VCaP (cell line): ENCODE data around the gene CD59.

Experiments
- H3K27ac ChIP-seq: fragments of 450-650 bp; 2 replicates; pipeline ENCODE4 v1.5.1; 2017
- TF ChIP-seq, protein P1 (sequence below): fragments of 450-650 bp; conservative IDR thresholded peaks from 2 replicates; pipeline ENCODE4 v1.5.1; 2017; ENCODE audit warnings: mild to moderate bottlenecking, moderate library complexity

The CD59 gene

GRCh38 chr11:33697997-33698396 lies 38.2 kb downstream of the CD59 start:
- TF ChIP-seq, protein P1, sequence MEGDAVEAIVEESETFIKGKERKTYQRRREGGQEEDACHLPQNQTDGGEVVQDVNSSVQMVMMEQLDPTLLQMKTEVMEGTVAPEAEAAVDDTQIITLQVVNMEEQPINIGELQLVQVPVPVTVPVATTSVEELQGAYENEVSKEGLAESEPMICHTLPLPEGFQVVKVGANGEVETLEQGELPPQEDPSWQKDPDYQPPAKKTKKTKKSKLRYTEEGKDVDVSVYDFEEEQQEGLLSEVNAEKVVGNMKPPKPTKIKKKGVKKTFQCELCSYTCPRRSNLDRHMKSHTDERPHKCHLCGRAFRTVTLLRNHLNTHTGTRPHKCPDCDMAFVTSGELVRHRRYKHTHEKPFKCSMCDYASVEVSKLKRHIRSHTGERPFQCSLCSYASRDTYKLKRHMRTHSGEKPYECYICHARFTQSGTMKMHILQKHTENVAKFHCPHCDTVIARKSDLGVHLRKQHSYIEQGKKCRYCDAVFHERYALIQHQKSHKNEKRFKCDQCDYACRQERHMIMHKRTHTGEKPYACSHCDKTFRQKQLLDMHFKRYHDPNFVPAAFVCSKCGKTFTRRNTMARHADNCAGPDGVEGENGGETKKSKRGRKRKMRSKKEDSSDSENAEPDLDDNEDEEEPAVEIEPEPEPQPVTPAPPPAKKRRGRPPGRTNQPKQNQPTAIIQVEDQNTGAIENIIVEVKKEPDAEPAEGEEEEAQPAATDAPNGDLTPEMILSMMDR = no peak
- H3K27ac ChIP-seq = no peak overlapping the region

DNA sequence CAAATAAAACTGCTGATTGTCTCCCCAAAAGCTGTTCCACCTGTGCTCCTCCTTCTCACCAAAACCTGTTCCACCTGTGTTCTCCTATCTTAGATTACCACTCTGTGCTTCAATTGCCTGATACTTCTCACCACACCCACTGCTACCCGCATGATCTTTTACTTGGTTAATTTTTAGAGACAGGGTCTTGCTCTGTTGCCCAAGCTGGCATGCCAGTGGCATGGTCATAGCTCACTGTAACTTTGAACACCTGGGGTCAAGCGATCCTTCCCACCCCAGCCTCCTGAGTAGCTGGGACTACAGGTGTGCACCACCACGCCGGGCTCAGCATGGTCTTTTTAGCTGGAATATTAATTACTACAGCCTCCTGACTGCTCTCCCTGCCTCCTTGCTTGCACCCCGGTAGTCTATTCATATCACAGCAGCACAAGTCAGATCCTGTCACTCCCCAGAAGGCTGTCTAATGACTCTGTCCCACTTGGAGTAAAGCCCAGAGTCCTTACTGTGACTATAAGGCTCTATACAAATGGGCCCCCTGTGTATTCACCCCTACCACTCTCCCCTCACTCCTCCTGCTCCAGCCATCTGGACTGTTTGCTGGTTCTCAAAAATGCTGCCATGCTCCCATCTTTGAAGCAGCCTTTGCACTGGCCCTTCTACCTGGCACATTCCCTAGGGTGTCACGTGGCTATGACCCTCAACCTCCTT lies 39.1 kb downstream of the CD59 start:
- no peak overlapping the region for H3K27ac ChIP-seq
- TF ChIP-seq, protein P1 = no peak

DNA sequence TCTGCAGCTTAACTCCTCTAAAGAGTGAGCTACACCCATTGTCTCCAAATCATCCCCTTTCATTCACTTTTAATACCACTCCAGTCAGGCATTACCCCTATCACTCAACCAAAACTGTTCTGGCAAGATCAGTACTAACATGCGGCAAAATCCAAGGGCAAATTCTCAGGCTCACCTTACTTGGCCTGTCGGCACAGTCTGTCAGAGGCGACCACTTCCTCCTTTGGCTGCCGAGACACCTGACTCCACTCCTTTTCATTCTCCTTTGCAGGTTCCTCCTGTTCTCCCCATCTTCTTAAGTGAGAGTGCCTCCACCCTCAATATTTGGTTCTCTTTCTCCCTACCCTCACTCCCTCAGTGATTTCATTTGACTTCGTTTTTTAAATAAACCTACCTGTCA lies 39.8 kb downstream of the CD59 start:
- TF ChIP-seq, protein P1 = no peak
- H3K27ac ChIP-seq = no peak overlapping the region

GRCh38 chr11:33695051-33695566 lies 41.1 kb downstream of the CD59 start:
- H3K27ac ChIP-seq = no peak overlapping the region
- TF ChIP-seq, protein P1 = no peak

- H3K27ac ChIP-seq = no peak overlapping the region
- TF ChIP-seq, protein P1 = no peak
Measured at GRCh38 chr11:33694346-33695050, 41.7 kb downstream of the CD59 start.

- H3K27ac ChIP-seq = no peak overlapping the region
- TF ChIP-seq, protein P1 = no peak
Measured at GRCh38 chr11:33692541-33692940, 43.7 kb downstream of the CD59 start.

DNA sequence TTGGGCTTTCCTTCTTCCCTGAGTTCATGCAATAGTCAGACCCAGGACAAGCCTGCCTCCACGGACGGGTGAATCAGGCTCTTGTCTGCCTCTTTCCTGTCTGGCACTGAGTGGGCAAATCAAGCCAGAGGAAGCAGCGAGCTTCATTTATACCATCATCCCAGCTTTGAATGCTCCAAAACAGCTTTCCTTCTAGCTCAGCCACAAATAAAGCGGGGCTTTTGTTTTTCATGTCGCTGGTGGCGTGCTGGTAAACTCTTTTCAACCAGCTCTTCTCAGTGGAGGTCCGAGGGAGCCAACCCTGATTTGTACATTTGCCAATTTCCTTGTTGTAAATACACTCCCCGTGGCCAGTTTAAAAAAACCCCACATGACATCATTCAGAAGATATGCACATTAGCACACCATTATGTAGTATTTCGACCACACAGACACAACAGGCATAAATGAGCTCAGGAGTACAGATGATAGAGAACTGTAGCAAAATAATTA lies 44.2 kb downstream of the CD59 start:
- TF ChIP-seq, protein P1 = no peak
- no peak overlapping the region for H3K27ac ChIP-seq
